IPS-NIHi7 (cell line): ENCODE data around the gene ADAMTS3.

ENCODE experiments used
- DNase-seq: peaks from one replicate; pipeline ENCODE4 v3.0.0; 2012; ENCODE audit warnings: mixed read lengths; ENCODE audit errors: extremely low spot score

Gene ADAMTS3

GRCh38 chr4:72410158-72410557 lies 158.9 kb downstream of the ADAMTS3 start:
- DNase-seq, result no peak

- no peak for DNase-seq
These were observed 160.5 kb downstream of the ADAMTS3 start for GRCh38 chr4:72408568-72408967.

GRCh38 chr4:72405417-72405816 lies 163.6 kb downstream of the ADAMTS3 start:
- DNase-seq, result no peak

DNA sequence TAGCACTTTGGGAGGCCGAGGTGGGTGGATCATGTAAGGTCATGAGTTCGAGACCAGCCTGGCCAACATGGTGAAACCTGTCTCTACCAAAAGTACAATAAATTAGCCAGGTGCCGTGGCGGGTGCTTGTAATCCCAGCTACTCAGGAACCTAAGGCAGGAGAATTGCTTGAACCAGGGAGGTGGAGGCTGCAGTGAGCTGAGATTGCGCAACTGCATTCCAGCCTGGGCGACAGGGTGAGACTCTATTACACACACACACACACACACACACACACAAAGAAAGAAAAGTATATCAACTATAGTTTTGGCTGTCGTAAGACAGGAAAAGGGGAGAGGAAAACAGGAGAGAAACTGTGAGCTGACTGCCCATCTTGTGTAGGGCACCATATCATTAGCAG lies 171.7 kb downstream of the ADAMTS3 start:
- no peak for DNase-seq

DNA sequence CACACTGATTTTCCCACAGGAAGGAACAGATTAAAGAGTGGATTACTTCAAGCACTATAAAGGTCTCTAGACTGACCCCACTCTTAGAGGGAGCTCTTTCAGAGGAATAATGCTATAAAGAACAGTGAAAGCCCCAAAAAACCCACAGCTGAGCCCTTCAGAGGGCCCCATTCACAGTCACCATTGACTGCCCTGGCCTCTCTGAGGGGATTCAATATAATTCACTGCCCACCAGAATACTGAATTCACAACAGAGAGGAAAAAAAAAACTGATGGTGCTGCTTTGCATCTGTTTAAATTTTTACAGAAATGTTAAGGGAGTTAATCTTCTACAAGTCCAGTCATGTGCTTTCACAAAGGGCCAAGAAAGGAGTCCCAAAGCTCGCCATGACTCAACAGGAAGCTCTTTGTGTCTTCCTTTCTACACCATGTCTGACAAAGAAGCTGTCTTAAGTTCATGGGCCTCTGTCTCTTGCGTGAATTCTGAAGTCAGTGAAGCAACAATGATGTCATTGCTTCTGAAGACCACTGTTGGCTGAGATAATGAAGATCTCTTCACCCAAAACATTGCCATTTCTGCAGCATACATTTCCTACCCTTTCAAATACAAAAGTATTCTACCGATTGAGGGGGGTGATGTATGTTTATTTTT lies 174.9 kb downstream of the ADAMTS3 start:
- DNase-seq, result no peak

GRCh38 chr4:72391281-72391680 lies 177.7 kb downstream of the ADAMTS3 start:
- DNase-seq, result no peak

GRCh38 chr4:72390409-72390808 lies 178.6 kb downstream of the ADAMTS3 start:
- DNase-seq, result no peak

GRCh38 chr4:72388521-72388920 lies 180.5 kb downstream of the ADAMTS3 start:
- DNase-seq, result no peak

DNA sequence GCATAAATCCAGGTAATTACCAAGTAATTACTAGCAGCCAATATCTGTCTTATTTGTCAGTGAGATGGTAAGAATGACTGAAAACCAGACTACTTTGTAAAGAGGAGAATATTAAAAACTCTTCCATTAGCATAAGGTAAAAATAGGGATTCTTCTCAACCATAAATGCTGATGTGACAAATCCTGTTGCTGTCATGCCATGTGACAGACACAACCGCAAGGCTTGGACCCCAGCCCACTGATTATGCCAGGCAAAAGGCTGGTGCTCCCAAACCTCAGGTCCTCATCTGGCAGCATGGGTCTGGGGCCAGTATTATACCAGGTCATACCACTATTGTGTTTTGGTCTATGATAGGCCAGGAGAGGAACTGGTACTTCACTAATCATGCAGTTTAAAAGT lies 181.1 kb downstream of the ADAMTS3 start:
- DNase-seq, result no peak

DNA sequence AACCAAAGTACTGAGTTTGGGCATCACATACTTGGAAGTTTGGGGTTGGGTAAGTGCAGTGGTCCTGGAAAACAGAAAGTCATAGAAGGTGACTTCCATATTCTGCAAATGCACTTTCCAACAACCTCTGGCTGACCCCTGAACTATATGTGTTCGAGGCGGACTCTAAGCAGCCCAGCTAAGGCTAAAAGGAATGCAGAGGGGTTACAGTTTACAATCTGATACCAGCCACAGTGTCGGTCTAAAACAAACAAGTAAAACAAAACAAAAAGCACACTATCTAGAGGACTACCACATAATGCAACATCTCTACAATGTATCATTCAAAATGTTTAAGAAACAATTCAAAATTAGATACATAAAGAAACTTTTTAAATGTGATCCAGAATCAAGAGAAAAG lies 185.6 kb downstream of the ADAMTS3 start:
- DNase-seq, result no peak

- no peak for DNase-seq
These were observed 190.1 kb downstream of the ADAMTS3 start for GRCh38 chr4:72378901-72379300.

- DNase-seq, result no peak
These were observed 191.4 kb downstream of the ADAMTS3 start for GRCh38 chr4:72377491-72378194.

DNA sequence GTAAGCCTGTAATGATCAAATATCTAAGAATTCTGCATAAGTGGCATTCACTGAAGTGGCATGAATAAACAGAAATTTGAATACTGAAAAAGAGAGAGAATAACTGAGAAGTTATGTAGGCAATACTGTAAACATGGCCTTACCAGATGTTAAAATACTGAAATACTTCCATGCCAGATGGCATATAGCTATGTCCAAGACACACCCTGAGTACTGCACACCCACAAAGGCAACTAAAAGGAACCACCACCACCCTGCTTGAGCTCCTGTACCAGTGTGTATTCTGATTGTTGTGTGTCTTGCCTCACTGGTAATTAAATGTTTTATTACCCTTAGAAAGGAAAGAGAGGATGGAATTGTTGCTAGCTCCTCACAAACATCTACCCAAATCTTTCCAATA lies 192.1 kb downstream of the ADAMTS3 start:
- DNase-seq, result no peak

- no peak for DNase-seq
These were observed 193.8 kb downstream of the ADAMTS3 start for GRCh38 chr4:72375073-72375736.

DNA sequence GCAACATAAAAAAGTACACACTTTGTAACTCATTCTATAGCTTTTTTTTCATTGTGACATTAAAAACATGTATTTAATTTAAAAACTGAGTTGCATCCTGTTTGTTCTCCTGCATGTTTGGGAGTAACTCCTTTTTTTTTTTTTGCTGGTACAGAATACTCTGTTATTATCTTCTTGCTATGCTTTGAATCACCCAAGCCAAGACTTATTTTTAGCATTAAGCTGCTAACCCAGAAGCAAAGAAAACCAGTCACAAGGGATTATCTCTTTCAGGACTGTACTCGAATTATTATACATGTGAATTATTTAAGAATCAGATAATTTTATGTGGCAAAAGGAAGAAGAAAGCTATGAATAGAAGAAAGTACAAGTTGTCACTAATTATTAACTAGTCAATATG lies 194.9 kb downstream of the ADAMTS3 start:
- DNase-seq, result no peak

DNA sequence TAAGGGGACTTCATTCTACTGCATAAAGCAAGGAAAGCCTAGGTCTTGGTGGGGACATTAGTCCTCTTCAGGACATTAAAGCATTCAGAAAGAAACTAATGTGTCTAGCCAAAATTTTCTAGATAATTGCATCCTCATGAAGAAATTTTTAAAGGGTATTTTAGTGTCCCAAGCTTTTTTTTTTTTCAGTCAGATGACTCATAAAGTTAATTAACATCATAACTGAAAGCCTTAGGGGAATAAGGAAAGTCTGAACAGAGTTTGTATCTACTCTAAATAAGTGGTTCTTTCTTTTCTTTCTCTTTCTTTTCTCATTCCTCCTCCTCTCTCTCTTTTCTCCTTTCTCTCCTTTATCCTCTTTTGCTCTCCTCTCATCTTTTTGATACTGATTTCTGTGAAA lies 202.4 kb downstream of the ADAMTS3 start:
- no peak for DNase-seq

DNA sequence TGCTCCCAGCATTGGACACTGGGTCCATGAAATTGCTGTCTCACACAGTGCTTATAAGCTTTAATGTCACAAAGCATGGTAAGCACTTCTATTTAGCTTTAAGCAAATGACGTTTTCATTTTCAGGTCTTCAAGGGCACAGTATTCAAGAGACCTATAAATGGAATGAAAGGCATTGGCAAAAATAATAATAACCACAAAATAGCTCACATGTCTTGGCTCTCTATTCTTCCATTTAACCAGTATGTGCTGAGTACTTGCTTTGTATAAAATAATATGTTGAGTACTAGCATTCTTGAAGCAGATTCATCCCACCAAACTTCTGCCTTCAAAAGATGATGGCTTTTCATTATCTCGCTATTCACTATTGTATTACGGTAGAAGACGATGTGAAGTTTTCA lies 203.0 kb downstream of the ADAMTS3 start:
- no peak for DNase-seq

DNA sequence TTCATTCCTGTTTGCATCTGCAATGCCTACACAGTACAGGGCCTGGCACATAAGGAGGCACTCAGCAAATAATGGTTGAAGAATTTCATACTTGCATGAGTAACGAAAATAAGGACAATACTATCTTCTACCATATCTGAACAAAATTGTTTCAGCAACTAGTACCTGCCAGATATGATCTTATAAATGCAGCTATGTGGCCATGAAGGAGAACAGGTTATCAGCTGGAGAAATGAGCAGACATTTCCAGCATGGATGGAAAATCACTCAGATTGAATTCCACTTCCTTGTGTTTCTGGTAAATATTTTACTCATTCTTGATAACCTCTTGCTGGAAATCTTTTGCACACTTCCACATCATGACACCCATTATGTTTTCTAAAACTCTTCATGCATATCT lies 204.0 kb downstream of the ADAMTS3 start:
- no peak for DNase-seq

DNA sequence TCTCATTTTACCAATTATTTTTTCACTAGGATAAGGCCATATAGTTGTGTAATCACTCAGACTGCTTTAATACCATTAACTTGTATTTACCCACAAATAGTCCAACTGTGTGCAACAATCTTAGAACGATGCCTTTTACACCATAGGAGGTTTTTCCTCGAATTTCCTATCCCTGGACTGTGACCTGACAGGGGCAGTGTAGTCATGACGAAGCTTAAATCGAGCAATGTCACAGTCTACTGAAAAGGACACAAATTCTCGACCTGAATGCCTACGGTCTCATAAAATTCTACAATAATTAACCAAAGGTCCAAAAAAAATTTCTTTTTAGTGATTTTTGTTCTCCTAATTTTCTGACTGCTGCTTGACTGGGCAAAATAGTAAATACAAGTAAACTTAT lies 208.9 kb downstream of the ADAMTS3 start:
- no peak for DNase-seq

DNA sequence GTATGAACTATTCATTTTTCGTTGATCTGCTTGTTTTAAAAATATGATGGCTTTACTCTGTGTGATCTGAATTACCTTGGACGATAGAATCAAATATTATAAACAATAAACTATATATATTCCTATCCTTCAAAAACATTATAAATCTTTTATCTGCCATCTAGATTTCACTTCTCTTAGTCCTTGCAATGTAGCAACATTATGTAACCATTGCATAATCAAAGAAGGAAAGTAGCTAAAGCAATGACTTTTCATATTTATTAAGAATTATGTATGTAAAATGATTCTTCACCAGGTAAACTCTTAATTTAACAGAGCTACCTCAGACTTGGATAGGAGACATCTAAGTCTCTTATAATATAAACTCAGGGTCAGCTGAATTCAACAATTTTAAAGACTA lies 210.5 kb downstream of the ADAMTS3 start:
- DNase-seq, result no peak

- no peak for DNase-seq
These were observed 211.1 kb downstream of the ADAMTS3 start for GRCh38 chr4:72357908-72358307.

GRCh38 chr4:72352711-72353110 lies 216.3 kb downstream of the ADAMTS3 start:
- no peak for DNase-seq

DNA sequence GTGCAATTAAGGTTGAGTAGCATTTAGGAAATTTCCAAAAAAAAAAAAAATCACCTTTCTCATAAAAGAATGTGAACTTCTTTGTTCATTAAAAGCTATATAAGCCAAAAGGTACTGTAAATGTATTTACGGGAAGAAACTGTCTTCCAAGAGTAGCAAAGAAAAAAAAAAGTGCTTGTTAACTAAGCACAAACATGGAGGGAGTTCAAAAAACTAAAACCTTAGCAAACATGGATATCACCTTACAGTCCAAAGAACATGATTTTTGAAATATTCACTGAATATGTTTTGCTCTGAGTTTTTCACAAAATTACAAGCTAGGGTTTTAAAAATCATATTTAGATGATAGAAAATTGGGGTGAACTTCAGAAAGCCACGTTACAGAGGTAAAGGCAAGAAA lies 217.5 kb downstream of the ADAMTS3 start:
- no peak for DNase-seq
